Measurements from ENCODE around the gene ITPR2.

- no peak for TF ChIP-seq CTCF (conservative IDR thresholded peaks at IDR 0.05; ENCODE audit: low read length)
- TF ChIP-seq EZH2phosphoT487 (IDR thresholded peaks at IDR 0.05; ENCODE audit: borderline replicate concordance, low read depth, low read length) = no peak
Measured at GRCh38 chr12:26309634-26310033, 523.4 kb downstream of the ITPR2 start.
